Sigmoid colon (tissue), 7 donors: ENCODE results near the gene EIF5AL1. TPM values are rescaled to one million over a fixed set of nuclear protein-coding genes. Genes with fewer than 3 reads are reported as not detected.
"Not testable (repeated sequence)": the region's sequence is repeated elsewhere in the genome, so short reads cannot be mapped to it uniquely, and the experiment has no call there.

ENCODE experiments used
- DNase-seq: peaks from one replicate; pipeline ENCODE4 v3.0.0-alpha.2; 2019
- H3K27ac ChIP-seq, 4 donors: fragments of 200-600 bp; sonication (generic); one replicate each; pipeline ENCODE4 v1.5.1; 2016 to 2019; ENCODE audit warnings: mild to moderate bottlenecking in 1 of 4
- H3K27me3 ChIP-seq, 3 donors: fragments of 200-600 bp; sonication (generic); one replicate each; pipeline ENCODE4 v1.5.1; 2019; ENCODE audit warnings: mild to moderate bottlenecking in 1 of 3
- H3K36me3 ChIP-seq, 4 donors: fragments of 200-600 bp; sonication (generic); one replicate each; pipeline ENCODE4 v1.5.1; 2016 to 2019
- H3K4me1 ChIP-seq, 4 donors: fragments of 200-600 bp; sonication (generic); one replicate each; pipeline ENCODE4 v1.5.1; 2017 to 2019
- H3K4me3 ChIP-seq, 4 donors: fragments of 200-600 bp; sonication (generic); one replicate each; pipeline ENCODE4 v1.5.1; 2017 to 2019; ENCODE audit warnings: mild to moderate bottlenecking in 2 of 4, moderate library complexity in 1 of 4
- H3K9me3 ChIP-seq, 4 donors: fragments of 200-600 bp in 3 of 4; sonication (generic) in 3 of 4; one replicate each; pipeline versions ENCODE4 v1.5.1 to v1.6.1; 2013 to 2019
- EP300 ChIP-seq, 4 donors: sonication (generic); formaldehyde crosslinking; IDR thresholded peaks; one replicate each; pipeline ENCODE4 v1.6.1; 2017; ENCODE audit warnings: antibody characterized with exemption in 4 of 4
- POLR2A ChIP-seq, 2 donors: fragments of 450-650 bp; IDR thresholded peaks; one replicate each; pipeline ENCODE4 v1.6.1; 2016; ENCODE audit warnings: antibody characterized with exemption in 2 of 2, mild to moderate bottlenecking in 2 of 2, moderate library complexity in 2 of 2
- POLR2AphosphoS5 ChIP-seq, 4 donors: sonication (generic); formaldehyde crosslinking; IDR thresholded peaks; one replicate each; pipeline ENCODE4 v1.6.1; 2017; ENCODE audit warnings: antibody characterized with exemption in 4 of 4
- WGBS, 2 donors: extraction: QIAGEN DNeasy Blood & Tissue Kit; methylation state at CpG; one replicate each; pipeline ENCODE4 v1.1.7; 2013; 5-methylcytosine and 5-hydroxymethylcytosine counted together
- intact Hi-C: fragments of 100-400 bp; cut with DNase I; formaldehyde crosslinking; loops from one replicate; pipeline ENCODE4 v1.15.1; 2023
- polyA plus RNA-seq, 3 donors: library from polyadenylated mRNA; stranded (reverse); fragments of 200-250 nt; gene quantifications; one replicate each; pipeline ENCODE4 v1.2.3, GENCODE V29; 2013
- total RNA-seq, 4 donors: library from RNA; depleted of rRNA; stranded (reverse); fragments of >200 nt; gene quantifications; one replicate each; pipeline ENCODE4 v1.1.0, GENCODE V29; 2016
- TF ChIP-seq, protein P1 (sequence below), 4 experiments: fragments of 450-650 bp in 3 of 4; fragments of 200-600 bp in 1 of 4; IDR thresholded peaks; one replicate each; pipeline ENCODE4 v1.5.1; 2016 to 2019; ENCODE audit warnings: antibody characterized with exemption in 4 of 4, mild to moderate bottlenecking in 3 of 4, moderate library complexity in 2 of 4
- donor health status: healthy with polysubstance abuse.
- donor health status: Bipolar disorder and iron deficiency.
- donor health status: healthy.

The EIF5AL1 gene
- total and polyA plus RNA-seq, 7 donors = under 0.01 to 0.63 (median 0.16) TPM

DNA sequence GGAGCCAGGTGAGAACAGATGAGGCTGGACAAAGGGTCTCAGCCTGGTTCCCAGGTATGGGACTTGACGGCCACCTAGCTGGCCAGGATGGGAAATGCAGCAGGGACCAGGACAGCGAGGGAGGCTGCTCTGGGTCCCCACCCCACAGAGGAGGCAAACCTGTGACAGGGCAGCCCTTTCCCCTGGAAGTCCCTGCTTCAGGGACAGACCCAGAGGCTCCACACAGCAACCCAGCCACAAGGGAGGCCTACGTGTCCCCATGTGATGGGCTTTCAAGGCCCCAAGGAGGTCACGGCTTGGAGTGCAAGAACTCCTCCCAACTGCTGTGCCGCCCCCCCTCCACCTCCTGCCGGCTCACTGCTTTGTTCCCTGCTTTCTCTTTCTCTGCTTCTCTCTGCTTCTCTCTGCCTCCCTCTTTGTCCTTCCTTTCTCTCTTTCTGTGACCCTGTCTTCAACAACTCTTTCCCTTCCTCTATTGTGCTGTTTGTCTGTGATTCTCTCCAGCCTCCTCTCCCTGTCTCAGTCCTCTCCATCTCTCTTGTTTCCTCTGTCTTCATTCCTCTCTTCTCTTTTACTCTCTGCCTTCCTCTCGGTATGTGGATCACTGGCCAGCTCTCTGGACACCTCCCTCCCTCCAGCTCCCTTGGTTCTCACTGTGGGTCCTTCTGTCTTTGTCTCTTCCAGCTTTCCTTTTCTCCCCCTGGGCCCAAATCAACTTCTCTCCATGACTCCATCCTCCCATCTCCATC is 9.6 kb upstream of the EIF5AL1 start:
- Histone ChIP-seq H3K27ac (no peak overlapping the region), H3K36me3 (no peaks in the 10 kb centered on the region), H3K27me3 (no peaks in the 10 kb centered on the region), H3K4me1 (peaks cover 0 to 4% (median 2%) of the 10 kb centered on the region in 4 donors), H3K4me3 (no peak overlapping the region), H3K9me3 (no peaks in the 10 kb centered on the region)
- intact Hi-C loops = no loop called here
- 30 to 52% methylated on average over 7 of the region's 7 CpGs for WGBS, 2 donors
- no peak for DNase-seq
- TF ChIP-seq POLR2A (IDR thresholded peaks at IDR 0.05) = no peak
- TF ChIP-seq, protein P1, sequence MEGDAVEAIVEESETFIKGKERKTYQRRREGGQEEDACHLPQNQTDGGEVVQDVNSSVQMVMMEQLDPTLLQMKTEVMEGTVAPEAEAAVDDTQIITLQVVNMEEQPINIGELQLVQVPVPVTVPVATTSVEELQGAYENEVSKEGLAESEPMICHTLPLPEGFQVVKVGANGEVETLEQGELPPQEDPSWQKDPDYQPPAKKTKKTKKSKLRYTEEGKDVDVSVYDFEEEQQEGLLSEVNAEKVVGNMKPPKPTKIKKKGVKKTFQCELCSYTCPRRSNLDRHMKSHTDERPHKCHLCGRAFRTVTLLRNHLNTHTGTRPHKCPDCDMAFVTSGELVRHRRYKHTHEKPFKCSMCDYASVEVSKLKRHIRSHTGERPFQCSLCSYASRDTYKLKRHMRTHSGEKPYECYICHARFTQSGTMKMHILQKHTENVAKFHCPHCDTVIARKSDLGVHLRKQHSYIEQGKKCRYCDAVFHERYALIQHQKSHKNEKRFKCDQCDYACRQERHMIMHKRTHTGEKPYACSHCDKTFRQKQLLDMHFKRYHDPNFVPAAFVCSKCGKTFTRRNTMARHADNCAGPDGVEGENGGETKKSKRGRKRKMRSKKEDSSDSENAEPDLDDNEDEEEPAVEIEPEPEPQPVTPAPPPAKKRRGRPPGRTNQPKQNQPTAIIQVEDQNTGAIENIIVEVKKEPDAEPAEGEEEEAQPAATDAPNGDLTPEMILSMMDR (IDR thresholded peaks at IDR 0.05) = peak in 1 of 4 experiments; percentile 9

DNA sequence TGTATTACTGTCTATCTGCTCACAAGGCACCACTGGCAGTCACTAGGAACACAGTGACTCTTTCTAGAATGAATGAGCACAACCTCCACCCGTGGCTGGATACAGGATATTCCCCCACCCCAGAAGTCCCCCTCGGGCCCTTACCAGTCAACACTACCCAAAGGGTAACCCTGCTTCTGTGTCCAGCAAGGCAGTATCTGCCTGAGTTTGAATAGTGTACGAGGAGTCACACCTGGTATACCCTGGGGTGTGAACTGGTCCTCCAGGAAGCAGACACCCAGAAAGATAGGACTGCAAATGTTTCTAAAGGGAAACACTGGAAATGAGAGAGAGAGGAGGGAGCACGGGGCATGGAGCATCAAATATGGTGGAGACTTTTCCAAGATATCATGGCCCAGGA is 8.5 kb upstream of the EIF5AL1 start:
- H3K4me3 ChIP-seq, H3K9me3 ChIP-seq, H3K27ac ChIP-seq, H3K27me3 ChIP-seq, H3K36me3 ChIP-seq, DNase-seq, intact Hi-C loops, H3K4me1 ChIP-seq: not testable (repeated sequence)
- WGBS, 2 donors = 60 to 75% methylated on average over 4 of the region's 4 CpGs

DNA sequence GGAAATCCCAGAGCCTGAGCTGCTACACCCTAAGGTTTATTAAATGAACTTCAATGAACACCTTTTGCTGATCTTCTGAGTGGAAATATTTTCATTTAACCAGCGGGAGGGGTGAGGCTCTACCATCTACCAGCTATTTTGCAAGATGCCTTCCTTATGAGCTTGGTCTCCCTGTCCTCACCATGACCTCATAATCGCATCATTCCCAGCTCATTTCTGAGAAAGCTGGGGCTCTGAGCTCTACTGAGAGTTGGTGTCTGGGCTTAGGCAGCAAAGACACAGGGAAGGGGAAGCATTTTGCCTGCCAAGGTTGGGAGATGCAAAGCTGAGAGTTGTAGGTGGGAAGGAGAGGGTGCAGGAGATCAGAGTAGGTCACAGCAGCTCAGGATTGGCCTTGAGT is 7.8 kb upstream of the EIF5AL1 start:
- intact Hi-C loops, DNase-seq, H3K36me3 ChIP-seq, H3K4me3 ChIP-seq, H3K4me1 ChIP-seq, H3K27ac ChIP-seq, H3K9me3 ChIP-seq, H3K27me3 ChIP-seq: not testable (repeated sequence)
- no CpG with 5 or more reads among the region's 2 CpGs for WGBS, 2 donors

DNA sequence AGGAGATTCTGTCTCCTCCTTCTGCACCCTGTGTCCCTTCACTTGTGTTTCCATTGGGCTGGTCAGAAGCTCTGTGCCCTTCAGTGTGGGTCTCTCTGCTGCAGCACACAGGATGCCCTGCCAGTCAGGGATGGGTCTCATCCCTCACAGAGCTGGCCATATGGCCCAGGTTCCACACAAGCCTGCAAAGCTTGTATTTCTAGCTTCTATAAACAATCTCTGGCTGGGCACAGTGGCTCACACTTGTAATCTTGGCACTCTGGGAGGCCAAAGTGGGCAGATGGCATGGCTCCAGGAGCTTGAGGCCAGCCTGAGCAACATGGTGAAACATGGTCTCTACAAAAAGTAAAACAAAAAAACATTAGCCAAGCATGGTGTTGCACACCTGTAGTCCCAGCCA is 7.0 kb upstream of the EIF5AL1 start:
- intact Hi-C loops, H3K4me1 ChIP-seq, H3K4me3 ChIP-seq, H3K36me3 ChIP-seq, H3K27me3 ChIP-seq, DNase-seq, H3K9me3 ChIP-seq, H3K27ac ChIP-seq: not testable (repeated sequence)

DNA sequence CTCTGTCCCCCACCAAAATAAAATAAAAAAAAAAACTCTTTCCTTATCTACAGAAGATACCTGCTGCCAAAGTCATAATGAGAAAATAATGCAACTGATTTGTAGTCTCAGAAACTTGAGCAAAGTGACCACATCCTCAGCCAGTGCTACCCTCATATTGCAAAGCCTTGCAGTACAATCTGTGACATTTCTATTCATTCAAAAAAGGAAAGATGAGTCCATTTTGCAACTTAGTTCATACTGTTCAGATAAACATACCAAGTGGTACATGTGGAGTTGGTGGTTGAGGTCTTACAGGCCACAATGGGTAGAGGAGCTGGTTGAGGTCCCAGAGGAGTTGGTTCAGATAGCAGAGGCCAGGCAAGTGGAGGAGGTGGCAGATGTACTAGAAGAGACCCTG is 6.5 kb upstream of the EIF5AL1 start:
- intact Hi-C loops = no loop called here

DNA sequence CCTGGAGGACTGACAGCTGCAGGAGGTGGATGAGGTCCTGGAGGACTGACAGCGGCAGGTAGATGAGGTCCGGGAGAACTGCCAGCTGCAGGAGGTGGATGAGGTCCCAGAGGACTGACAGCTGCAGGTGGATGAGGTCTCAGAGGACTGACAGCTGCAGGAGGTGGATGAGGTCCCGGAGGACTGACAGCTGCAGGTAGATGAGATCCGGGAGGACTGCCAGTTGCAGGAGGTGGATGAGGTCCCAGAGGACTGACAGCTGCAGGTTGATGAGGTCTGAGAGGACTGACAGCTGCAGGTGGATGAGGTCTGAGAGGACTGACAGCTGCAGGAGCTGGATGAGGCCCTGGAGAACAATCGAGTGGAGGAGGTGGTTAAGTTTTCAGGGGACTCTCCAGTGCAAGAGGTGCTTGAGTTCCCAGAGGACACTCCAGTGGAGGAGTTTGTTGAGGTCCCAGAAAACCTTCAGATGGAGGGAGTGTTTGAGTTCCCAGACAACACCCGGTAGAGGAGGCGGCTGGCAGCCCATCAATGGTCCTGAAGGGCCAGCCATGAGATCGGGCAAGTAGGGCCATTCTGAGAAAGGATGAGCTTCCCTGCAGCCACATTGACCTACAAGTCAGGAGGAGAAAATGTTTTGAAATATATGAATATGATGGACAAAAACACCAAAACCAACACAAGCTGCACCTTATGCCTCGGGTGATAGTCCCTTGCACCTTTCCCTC is 4.7 kb upstream of the EIF5AL1 start:
- 51 to 80% methylated on average over 9 of the region's 9 CpGs for WGBS, 2 donors
- H3K27me3 ChIP-seq = no peaks in the 10 kb centered on the region
- intact Hi-C loops = no loop called here

More for the DNA sequence above, 6.5 kb upstream of the EIF5AL1 start:
- Histone ChIP-seq H3K9me3 (no peaks in the 10 kb centered on the region), H3K4me3 (no peak overlapping the region), H3K36me3 (no peaks in the 10 kb centered on the region), H3K4me1 (peaks cover 0 to 4% (median 2%) of the 10 kb centered on the region in 4 donors), H3K27ac (no peak overlapping the region), H3K27me3 (no peaks in the 10 kb centered on the region)
- no peak for DNase-seq
- TF ChIP-seq, protein P1 (IDR thresholded peaks at IDR 0.05) = no peak
- TF ChIP-seq POLR2A (IDR thresholded peaks at IDR 0.05) (no peak), EP300 (IDR thresholded peaks at IDR 0.05) (no peak), POLR2AphosphoS5 (IDR thresholded peaks at IDR 0.05) (no peak)

DNA sequence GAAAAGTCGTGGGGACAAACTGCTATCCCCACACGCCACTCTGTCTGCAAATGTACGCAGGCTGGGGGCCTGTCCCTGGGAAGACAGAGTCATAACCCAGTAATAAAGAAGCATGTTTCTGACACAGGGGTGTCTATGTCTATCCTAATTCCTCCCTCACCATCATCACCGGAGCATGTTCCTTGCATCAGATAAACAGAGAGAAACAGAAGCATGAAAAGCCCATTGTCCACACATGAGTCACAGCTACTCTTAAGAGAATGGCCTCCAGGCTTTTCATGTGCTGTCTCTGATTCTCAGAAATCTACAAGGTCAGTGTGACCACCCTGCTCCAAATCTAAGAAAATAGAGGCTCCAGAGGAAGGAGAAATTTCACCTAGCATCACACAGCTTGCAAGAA is 4.1 kb upstream of the EIF5AL1 start:
- DNase-seq, intact Hi-C loops, H3K36me3 ChIP-seq, H3K27ac ChIP-seq, H3K4me3 ChIP-seq, H3K4me1 ChIP-seq, H3K9me3 ChIP-seq, H3K27me3 ChIP-seq: not testable (repeated sequence)
- 81% methylated on average over 3 of the region's 4 CpGs for WGBS, 2 donors

More for the DNA sequence above, 4.7 kb upstream of the EIF5AL1 start:
- no peak for DNase-seq
- Histone ChIP-seq H3K9me3 (no peaks in the 10 kb centered on the region), H3K4me3 (no peak overlapping the region), H3K27ac (no peak overlapping the region), H3K36me3 (no peaks in the 10 kb centered on the region), H3K4me1 (peaks cover 0 to 4% (median 2%) of the 10 kb centered on the region in 4 donors)
- no peak for TF ChIP-seq POLR2AphosphoS5 (IDR thresholded peaks at IDR 0.05)

DNA sequence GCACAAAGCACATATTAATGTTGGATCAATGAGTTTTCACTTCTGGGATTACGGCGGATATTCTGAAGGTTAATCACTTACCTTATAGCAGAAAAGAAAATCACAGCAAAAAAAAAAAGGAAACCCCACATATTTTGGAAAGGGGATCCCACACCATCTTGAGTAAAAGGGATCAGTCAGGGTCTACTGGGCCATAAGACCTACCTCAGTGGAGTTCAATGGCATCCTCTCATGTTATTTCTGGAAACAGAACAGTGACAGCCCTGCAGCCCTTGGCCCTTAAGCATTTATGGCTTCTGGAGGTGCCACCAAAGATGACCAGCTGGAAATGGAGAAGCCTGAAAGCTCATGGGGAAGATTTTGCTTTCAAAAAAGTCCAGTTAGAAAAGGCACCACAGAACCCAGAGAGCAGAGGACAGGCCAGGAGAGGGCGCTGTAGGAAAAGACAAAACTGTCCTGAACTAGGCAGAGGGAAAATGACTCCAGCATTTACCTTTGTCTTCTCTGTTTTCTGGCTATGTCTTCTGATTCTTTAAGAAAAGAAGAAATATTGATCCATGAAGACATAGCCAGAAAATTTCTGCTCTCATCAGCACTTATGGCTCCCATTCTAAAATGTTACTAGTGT is 2.9 kb upstream of the EIF5AL1 start:
- WGBS, 2 donors = 98 to 100% methylated on average over 2 of the region's 3 CpGs
- H3K27me3 ChIP-seq, H3K4me3 ChIP-seq, H3K9me3 ChIP-seq, H3K36me3 ChIP-seq, DNase-seq, H3K4me1 ChIP-seq, H3K27ac ChIP-seq, intact Hi-C loops: not testable (repeated sequence)

DNA sequence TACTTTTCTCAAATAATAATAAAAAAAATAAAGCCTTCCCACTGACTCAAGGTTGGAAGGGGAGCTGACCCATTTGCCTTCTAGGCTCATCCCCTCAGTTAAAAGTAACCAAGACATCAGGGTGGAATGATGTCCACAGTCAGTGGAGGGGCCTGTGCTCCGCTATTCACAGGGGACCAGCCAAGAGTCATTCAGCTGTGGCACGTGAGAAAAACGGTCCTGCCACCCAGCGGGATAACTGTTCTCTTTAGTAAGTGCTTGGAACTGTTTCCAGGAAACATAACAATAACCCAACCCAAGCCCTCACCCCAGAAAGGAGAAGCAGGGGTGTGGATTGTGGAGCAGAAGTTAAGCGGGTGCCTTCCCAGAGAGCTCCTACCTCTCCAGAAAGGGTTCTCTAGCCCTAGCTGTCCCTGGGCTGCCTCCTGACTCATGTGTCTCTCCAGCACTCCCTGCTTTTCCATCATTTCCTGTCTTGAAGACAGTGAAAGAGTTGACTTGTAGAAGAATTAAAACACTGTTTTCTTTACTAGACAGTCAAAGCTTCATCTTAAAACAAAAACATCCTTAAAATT is 2.3 kb upstream of the EIF5AL1 start:
- H3K36me3 ChIP-seq, H3K4me3 ChIP-seq, DNase-seq, H3K27ac ChIP-seq, H3K27me3 ChIP-seq, intact Hi-C loops, H3K4me1 ChIP-seq, H3K9me3 ChIP-seq: not testable (repeated sequence)
- WGBS, 2 donors = 26 to 76% methylated on average over 4 of the region's 5 CpGs
